Frontal cortex (tissue), 4 donors: Measurements from ENCODE around the gene ADCK1. TPM values are rescaled to one million over a fixed set of nuclear protein-coding genes. Genes with fewer than 3 reads are reported as not detected.
"Not testable (repeated sequence)": the region's sequence is repeated elsewhere in the genome, so short reads cannot be mapped to it uniquely, and the experiment has no call there.

Experiments used
- DNase-seq, 2 donors: peaks; one replicate each; pipeline ENCODE4 v3.0.0; 2012; ENCODE audit warnings: low spot score in 2 of 2
- FAIRE-seq: peaks from 2 replicates; lab custom pipeline; 2012; peaks lifted over from hg19 to GRCh38; lab: Jason Lieb, UNC
- total RNA-seq: library from RNA; depleted of rRNA; stranded (reverse); fragments of >200 nt; gene quantifications from one replicate; pipeline ENCODE4 v1.2.3, GENCODE V29; 2014
- donor health status: control.
- donor health status: control.
- donor health status: control.

Gene ADCK1
- total RNA-seq, 1 donor from 2014 or later: 5.7 TPM

DNA sequence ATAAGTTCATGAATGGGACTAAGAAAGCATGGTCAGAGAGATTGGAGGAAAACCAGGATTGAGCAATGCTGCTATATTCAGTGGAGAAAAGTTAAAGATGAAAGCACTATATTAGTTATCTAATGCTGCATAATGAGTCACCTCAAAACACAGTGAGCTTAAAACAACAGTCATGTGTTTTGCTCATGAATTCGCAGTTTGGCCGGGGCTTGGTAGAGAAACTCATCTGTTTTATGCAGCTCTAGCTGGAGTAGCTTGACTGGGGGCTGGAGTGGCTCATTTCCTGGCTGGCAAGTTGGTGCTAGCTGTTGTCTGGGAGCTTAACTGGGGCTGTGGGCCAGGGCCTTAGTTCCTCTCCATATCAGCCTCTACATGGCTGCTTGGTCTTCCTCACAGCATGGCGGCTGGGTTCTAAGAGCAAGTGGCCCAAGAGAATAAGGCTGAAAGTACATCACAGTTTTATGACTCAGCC lies 90.1 kb downstream of the ADCK1 start:
- FAIRE-seq (no peak), DNase-seq (no peak)

DNA sequence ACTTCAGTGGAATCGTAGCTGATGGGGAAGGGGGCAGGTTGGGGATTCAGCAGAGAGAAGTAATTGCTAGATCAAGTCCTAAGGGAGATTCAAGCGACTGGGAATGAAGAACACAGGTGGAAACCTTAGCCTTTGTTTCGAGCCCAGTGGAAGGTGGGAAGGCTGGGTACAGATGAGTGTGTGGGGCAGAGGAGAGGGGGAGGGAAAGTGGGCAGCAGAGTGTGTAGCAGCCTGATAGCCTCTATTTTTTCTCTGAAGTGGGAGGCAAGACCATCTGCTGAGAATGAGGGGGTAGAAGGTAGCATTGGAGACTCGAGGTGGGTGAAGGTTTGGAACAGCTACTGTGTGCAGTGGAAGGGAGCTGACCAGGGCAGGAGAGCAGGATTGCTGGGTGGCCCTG lies 91.0 kb downstream of the ADCK1 start:
- FAIRE-seq: no peak
- DNase-seq: no peak

DNA sequence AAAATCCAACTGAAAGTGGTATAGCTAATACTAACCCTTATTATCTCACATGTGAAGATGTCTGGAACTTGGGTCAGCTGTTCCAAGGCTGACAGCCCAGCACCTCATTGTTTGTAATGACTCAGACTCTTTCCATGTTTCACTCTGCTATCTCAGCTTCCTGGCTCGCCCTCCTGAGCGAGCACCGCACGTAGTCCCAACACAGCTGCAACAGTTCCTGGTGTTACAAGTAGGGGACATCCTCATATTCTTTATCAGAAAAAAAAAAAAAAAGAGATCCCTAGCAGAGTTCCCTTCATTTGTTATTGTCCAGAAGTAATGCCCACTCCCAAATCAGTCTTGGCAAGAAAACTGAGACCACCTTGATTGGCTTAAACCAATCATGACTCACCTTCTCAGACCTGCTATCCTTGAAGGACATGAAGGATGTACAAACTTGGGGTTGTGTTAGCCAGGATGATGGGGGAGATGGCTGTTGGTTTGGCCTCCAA lies 92.5 kb downstream of the ADCK1 start:
- no peak for DNase-seq
- FAIRE-seq: no peak

DNA sequence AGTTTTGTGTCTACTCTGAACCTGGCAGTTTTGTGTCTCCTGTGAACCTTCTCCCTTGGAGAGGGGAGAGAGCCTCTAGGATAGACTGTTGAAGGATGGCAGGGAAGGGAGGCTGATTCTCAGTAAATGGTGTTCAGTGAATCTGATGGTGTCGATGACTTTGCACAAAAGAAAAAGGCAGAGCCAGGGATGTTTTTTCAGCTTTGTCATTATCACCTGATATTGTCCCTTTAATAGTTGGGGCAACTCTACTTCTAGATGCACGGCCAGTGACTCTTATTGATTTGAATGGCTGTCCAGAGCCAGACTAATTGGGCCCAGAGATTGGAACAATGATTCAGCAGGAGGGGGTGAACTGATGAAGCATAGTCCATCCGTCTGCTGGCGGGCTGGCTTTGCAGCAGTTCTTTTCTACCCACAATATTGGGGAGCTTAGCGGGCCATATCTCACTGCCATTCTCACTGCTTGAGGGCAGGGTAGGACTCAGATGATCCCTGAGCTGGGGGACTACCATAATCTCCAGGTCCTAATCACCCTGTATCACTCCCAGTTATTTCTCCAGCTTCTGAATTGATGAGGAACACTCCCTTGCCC lies 93.1 kb downstream of the ADCK1 start:
- FAIRE-seq: no peak
- no peak for DNase-seq

DNA sequence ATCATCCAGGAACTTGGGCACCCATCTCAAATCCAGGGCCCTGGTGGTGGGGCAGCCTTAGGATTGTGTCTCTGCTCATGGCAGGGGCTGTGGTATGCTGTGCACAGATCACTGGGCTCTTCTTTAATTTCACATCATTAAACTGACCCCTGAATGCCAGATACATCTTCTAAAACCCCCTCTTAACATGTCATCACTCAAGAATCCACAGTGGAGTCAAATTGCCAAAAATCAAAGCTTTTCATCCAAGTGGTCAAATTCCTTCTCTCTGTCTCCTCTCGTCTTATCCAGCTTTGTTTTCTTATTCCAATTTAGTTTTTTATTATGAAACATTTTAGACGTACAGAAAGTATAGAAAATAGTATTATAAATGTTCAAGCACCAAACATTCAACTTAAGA lies 97.5 kb downstream of the ADCK1 start:
- DNase-seq: no peak
- no peak for FAIRE-seq

GRCh38 chr14:77902811-77903210 lies 102.9 kb downstream of the ADCK1 start:
- no peak for DNase-seq
- no peak for FAIRE-seq

- FAIRE-seq (no peak), DNase-seq (no peak)
Measured at GRCh38 chr14:77903221-77903620, 103.3 kb downstream of the ADCK1 start.

DNA sequence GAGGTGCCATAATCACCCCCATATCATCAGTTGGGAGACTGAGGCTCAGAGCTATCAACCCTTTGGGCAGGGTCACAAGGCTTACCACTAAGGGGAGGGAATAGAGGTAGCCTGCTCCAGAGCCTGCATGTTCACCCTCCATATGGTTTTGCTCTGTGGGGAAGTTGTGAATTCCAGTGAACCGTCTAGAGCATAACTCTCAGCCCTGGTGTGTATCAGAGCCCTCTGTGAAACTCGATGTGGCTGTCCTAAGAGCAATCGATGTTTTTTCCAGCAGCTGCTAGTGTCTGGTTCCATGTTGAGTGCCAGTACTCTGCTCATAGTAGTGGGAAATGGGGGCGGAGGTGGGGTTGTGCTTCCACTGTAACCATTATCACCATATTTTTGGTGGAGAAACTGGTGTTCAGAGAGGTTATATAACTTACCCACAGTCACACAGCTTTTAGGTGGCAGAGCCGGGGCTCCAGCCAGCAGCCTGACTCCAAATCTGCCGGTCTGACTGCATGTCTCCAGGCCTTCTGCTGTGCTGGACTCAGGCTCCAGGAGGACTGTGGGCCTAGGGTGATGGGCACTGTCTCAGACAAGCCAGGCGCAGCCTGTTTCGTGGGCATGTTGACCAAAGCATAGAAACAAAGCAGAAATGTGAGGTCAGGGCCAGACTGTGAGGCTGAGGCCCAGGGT lies 104.2 kb downstream of the ADCK1 start:
- no peak for FAIRE-seq

DNA sequence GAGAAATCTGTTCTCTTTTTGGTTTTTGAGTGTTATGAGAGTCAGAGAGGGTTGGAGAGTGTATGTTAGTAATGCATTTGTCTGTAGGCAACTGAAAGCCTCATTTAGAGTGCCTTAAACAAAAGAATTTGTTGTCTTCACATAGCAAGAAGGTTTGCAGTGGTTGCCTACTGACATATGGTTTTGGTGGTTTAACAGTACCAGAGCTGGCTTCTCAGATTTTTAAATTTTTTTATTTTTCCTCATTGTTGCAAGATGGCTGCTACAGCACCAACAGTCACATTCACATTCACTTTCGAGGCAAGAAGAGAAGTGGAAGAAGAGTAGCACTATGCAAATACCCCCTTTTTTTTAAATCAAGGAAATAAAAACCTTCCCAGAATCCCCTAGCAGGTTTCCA lies 106.5 kb downstream of the ADCK1 start:
- no peak for FAIRE-seq
- no peak for DNase-seq

More for the DNA sequence above, 104.2 kb downstream of the ADCK1 start:
- no peak for DNase-seq

DNA sequence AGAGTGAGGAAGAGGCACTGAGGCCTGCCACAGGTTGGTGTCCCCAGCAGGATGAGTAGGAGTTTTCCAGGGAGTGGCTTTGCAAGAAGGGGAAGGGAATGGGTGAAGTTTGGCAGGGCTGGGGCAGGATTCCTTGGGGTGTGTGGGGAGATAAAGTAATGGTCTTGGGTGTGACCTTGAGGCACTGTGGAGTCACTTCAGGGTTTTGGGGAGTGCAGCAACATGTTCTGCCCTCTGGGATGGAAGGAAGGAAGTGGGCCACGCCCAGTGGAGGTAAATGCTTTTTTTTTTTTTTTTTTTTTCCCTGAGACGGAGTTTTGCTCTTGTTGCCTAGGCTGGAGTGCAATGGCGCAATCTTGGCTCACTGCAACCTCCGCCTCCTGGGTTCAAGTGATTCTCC lies 108.9 kb downstream of the ADCK1 start:
- DNase-seq: no peak
- FAIRE-seq: no peak

DNA sequence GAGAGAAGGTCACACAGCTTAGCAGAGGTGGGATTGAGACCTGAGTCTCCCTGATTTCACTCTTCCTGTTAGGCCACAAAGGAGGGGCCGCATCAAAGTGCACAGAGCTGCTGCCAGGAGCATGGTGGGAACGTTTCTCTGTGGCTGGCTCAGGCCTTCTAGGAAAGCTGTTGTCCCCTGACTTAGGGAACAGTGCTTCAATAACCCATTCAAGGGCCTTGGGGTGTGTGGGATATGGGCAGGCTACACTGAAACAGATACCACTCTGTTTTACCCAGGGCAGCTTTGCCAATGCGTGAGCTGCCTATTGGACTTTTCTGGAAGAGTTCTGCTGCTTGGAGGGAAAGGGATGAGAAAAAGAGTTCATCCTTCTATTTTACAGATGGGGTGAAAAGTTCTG lies 110.0 kb downstream of the ADCK1 start:
- FAIRE-seq: no peak
- DNase-seq: no peak

DNA sequence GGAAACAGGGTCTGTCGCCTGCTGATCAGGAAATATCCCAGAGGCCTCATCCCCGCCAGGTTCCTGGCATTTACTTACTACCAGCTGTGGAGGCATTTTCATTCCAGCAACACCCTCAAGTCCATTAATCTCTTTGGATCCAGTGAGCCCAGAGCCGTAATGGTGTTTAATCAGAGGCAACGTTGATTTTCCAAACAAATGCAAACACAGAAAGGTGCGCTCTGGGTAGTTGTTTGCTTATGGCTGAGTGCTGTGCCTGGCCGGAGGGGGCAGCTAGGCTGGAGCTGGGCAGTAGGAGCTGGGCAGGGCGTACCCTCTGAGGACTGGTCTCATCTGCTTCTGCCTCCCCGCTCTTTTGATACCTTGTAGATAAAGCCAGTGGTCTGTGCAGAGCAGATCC lies 110.6 kb downstream of the ADCK1 start:
- FAIRE-seq: no peak
- DNase-seq: no peak

DNA sequence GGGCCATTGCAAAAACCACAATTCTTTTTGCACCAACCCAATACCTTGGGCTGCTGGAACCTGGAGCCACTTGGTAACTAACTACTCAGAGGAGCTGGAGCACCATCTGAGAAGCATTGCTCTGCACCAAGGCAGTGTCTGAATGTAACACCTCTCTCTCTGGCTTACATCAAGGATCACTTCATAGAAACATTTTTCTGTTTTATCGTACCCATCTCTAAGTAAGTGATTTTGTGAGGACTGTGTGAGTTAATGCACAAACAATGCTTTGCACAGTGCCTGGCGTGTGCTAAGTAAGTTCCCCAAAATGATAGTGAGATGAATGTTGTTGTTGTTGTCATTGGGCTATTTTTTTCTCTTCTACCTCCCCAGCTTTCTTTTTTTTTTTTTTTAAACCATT lies 111.4 kb downstream of the ADCK1 start:
- no peak for FAIRE-seq
- DNase-seq: no peak

GRCh38 chr14:77912754-77913556 lies 113.0 kb downstream of the ADCK1 start:
- DNase-seq (no peak), FAIRE-seq (no peak)

GRCh38 chr14:77914073-77914721 lies 114.3 kb downstream of the ADCK1 start:
- FAIRE-seq (no peak), DNase-seq (no peak)

- FAIRE-seq, DNase-seq: not testable (repeated sequence)
Measured at GRCh38 chr14:77915390-77915789, 115.5 kb downstream of the ADCK1 start.

GRCh38 chr14:77917491-77918201 lies 117.7 kb downstream of the ADCK1 start:
- no peak for DNase-seq

DNA sequence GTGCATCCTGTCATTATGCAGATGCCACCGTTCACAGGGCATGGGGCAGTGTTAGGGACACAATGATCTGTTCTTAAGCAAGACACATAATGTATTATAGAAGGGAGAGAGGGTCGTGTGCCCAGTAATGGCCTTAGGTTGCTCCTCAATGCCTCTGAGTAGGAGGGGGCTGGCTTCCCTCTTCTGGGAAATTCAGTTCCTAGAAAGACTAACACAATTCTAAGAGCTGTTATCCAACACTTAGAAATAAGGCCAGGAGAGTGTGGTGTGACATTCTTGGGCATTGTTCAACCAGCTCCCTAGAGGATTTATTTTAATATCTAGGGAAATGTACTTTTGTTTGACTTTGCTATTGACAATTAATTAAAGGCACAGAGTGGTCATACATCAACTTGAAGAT lies 118.5 kb downstream of the ADCK1 start:
- DNase-seq (no peak), FAIRE-seq (no peak)

More at GRCh38 chr14:77917491-77918201, 117.7 kb downstream of the ADCK1 start:
- FAIRE-seq: no peak

- FAIRE-seq (no peak), DNase-seq (no peak)
Measured at GRCh38 chr14:77920312-77920711, 120.4 kb downstream of the ADCK1 start.

GRCh38 chr14:77921818-77922217 lies 121.9 kb downstream of the ADCK1 start:
- FAIRE-seq: no peak
- no peak for DNase-seq
